ENCODE measurements around the gene ADGRB3.

GRCh38 chr6:69391106-69391505, 756.0 kb downstream of the ADGRB3 start:
- TF ChIP-seq POLR2AphosphoS5 (IDR thresholded peaks at IDR 0.05; ENCODE audit: borderline replicate concordance, low read depth, low read length) (no peak), EZH2 (IDR thresholded peaks at IDR 0.05) (no peak), FOXP2 (optimal IDR thresholded peaks at IDR 0.05; ENCODE audit: control extremely low read depth, extremely low read length, insufficient read depth) (no peak)

Data from SK-N-MC (cell line).